GM12878 (cell line): ENCODE results near the gene MSGN1. TPM values are rescaled to one million over a fixed set of nuclear protein-coding genes. Genes with fewer than 3 reads are reported as not detected.

ENCODE experiments used
- BCL11A ChIP-seq: IDR thresholded peaks from 2 replicates; pipeline ENCODE4 v1.6.1; 2011; ENCODE audit warnings: low read depth, low read length
- BCLAF1 ChIP-seq: fragments of 450-650 bp; IDR thresholded peaks from 2 replicates; pipeline ENCODE4 v1.6.1; 2017; ENCODE audit warnings: antibody characterized with exemption, mild to moderate bottlenecking, moderate library complexity
- BHLHE40 ChIP-seq, 2 experiments: fragments of 450-650 bp in 1 of 2; IDR thresholded peaks; 2 replicates each; pipeline ENCODE4 v1.6.1; 2011 to 2017; ENCODE audit warnings: low read depth in 2 of 2, borderline replicate concordance in 1 of 2, improper control_type of control experiment in 1 of 2, low read length in 1 of 2, mild to moderate bottlenecking in 1 of 2
- BMI1 ChIP-seq: fragments of 450-650 bp; IDR thresholded peaks from 2 replicates; pipeline ENCODE4 v1.6.1; 2016; ENCODE audit warnings: mild to moderate bottlenecking, moderate library complexity, borderline replicate concordance
- BRCA1 ChIP-seq: IDR thresholded peaks from 2 replicates; pipeline ENCODE4 v1.6.1; 2011; ENCODE audit warnings: low read depth, low read length, improper control_type of control experiment
- GABPA ChIP-seq: IDR thresholded peaks from 2 replicates; pipeline ENCODE4 v1.6.1; 2014; ENCODE audit warnings: antibody characterized with exemption, low read depth, mild to moderate bottlenecking, inconsistent platforms
- HSF1 ChIP-seq: fragments of 150-350 bp; IDR thresholded peaks from 2 replicates; pipeline ENCODE4 v1.6.1; 2014; ENCODE audit warnings: mild to moderate bottlenecking, low read depth, low read length
- NRF1 ChIP-seq: conservative IDR thresholded peaks from 2 replicates; pipeline ENCODE4 v1.6.1; 2011; ENCODE audit warnings: mild to moderate bottlenecking, low read depth, low read length, improper control_type of control experiment
- RBBP5 ChIP-seq: fragments of 200-600 bp; sonication (generic); conservative IDR thresholded peaks from 2 replicates; pipeline ENCODE4 v1.6.1; 2016
- SMAD1 ChIP-seq: fragments of 450-650 bp; IDR thresholded peaks from 2 replicates; pipeline ENCODE4 v1.6.1; 2018; ENCODE audit warnings: mild to moderate bottlenecking, low read depth; ENCODE audit not compliant: partially characterized antibody
- SREBF2 ChIP-seq: IDR thresholded peaks from 2 replicates; pipeline ENCODE4 v1.6.1; 2012; ENCODE audit warnings: mild to moderate bottlenecking, low read length
- SRF ChIP-seq, 2 experiments: IDR thresholded peaks; 2 replicates each; pipeline ENCODE4 v1.6.1; 2011; ENCODE audit warnings: low read depth in 2 of 2, low read length in 2 of 2, mild to moderate bottlenecking in 1 of 2, moderate library complexity in 1 of 2
- TBL1XR1 ChIP-seq: IDR thresholded peaks from 2 replicates; pipeline ENCODE4 v1.6.1; 2012; ENCODE audit warnings: low read depth, low read length, improper control_type of control experiment
- TCF7 ChIP-seq: IDR thresholded peaks from 2 replicates; pipeline ENCODE4 v1.6.1; 2014; ENCODE audit warnings: antibody characterized with exemption, borderline replicate concordance
- polyA plus RNA-seq, 11 experiments: library from polyadenylated mRNA; depleted of rRNA in 4 of 11; unstranded in 6 of 11; stranded (reverse) in 5 of 11; fragments of >200 nt; fragmentation: Nextera tagmentation in 4 of 11; fragmentation: Illumina TruSeq in 1 of 11; extraction: Ambion mirVana in 4 of 11; extraction: Trizol in 1 of 11; gene quantifications; 1 replicate in 1 of 11; 2 replicates in 10 of 11; pipeline versions ENCODE4 v1.2.1 to v1.2.3, GENCODE V29; 2011 to 2016; ENCODE audit warnings: inconsistent platforms in 2 of 11, missing spikeins in 2 of 11, low read depth in 1 of 11
- total RNA-seq, 4 experiments: library from RNA; depleted of rRNA in 3 of 4; stranded (reverse); fragments of >200 nt in 3 of 4; fragmentation: Illumina TruSeq in 1 of 4; extraction: Trizol in 1 of 4; gene quantifications; 2 replicates each; pipeline versions ENCODE4 v1.2.1 to v1.2.3, GENCODE V29; 2013 to 2021
- TF ChIP-seq, protein P1 (sequence below): fragments of 150-350 bp; IDR thresholded peaks from 2 replicates; pipeline ENCODE4 v1.6.1; 2016; ENCODE audit warnings: low read depth, low read length
- TF ChIP-seq, protein P2 (sequence below): IDR thresholded peaks from 2 replicates; pipeline ENCODE4 v1.6.1; 2012; ENCODE audit warnings: improper control_type of control experiment, low read depth, low read length; ENCODE audit not compliant: insufficient replicate concordance
- TF ChIP-seq, protein P3 (sequence below): fragments of 450-650 bp; IDR thresholded peaks from 2 replicates; pipeline ENCODE4 v1.6.1; 2016; ENCODE audit warnings: mild to moderate bottlenecking

The MSGN1 gene
- total and polyA plus RNA-seq, 10 of the 15 experiments (the other 5 are each of a cell fraction or from before 2014, with no cell fraction given), result 0.27 TPM; not detected in 9

GRCh38 chr2:17804358-17804757, 11.9 kb upstream of the MSGN1 start (continued):
- TF ChIP-seq BCLAF1, result no peak
- TF ChIP-seq RBBP5, result no peak
- TF ChIP-seq SREBF2, result no peak
- TF ChIP-seq, protein P1, sequence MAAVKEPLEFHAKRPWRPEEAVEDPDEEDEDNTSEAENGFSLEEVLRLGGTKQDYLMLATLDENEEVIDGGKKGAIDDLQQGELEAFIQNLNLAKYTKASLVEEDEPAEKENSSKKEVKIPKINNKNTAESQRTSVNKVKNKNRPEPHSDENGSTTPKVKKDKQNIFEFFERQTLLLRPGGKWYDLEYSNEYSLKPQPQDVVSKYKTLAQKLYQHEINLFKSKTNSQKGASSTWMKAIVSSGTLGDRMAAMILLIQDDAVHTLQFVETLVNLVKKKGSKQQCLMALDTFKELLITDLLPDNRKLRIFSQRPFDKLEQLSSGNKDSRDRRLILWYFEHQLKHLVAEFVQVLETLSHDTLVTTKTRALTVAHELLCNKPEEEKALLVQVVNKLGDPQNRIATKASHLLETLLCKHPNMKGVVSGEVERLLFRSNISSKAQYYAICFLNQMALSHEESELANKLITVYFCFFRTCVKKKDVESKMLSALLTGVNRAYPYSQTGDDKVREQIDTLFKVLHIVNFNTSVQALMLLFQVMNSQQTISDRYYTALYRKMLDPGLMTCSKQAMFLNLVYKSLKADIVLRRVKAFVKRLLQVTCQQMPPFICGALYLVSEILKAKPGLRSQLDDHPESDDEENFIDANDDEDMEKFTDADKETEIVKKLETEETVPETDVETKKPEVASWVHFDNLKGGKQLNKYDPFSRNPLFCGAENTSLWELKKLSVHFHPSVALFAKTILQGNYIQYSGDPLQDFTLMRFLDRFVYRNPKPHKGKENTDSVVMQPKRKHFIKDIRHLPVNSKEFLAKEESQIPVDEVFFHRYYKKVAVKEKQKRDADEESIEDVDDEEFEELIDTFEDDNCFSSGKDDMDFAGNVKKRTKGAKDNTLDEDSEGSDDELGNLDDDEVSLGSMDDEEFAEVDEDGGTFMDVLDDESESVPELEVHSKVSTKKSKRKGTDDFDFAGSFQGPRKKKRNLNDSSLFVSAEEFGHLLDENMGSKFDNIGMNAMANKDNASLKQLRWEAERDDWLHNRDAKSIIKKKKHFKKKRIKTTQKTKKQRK, result no peak
- TF ChIP-seq, protein P2, sequence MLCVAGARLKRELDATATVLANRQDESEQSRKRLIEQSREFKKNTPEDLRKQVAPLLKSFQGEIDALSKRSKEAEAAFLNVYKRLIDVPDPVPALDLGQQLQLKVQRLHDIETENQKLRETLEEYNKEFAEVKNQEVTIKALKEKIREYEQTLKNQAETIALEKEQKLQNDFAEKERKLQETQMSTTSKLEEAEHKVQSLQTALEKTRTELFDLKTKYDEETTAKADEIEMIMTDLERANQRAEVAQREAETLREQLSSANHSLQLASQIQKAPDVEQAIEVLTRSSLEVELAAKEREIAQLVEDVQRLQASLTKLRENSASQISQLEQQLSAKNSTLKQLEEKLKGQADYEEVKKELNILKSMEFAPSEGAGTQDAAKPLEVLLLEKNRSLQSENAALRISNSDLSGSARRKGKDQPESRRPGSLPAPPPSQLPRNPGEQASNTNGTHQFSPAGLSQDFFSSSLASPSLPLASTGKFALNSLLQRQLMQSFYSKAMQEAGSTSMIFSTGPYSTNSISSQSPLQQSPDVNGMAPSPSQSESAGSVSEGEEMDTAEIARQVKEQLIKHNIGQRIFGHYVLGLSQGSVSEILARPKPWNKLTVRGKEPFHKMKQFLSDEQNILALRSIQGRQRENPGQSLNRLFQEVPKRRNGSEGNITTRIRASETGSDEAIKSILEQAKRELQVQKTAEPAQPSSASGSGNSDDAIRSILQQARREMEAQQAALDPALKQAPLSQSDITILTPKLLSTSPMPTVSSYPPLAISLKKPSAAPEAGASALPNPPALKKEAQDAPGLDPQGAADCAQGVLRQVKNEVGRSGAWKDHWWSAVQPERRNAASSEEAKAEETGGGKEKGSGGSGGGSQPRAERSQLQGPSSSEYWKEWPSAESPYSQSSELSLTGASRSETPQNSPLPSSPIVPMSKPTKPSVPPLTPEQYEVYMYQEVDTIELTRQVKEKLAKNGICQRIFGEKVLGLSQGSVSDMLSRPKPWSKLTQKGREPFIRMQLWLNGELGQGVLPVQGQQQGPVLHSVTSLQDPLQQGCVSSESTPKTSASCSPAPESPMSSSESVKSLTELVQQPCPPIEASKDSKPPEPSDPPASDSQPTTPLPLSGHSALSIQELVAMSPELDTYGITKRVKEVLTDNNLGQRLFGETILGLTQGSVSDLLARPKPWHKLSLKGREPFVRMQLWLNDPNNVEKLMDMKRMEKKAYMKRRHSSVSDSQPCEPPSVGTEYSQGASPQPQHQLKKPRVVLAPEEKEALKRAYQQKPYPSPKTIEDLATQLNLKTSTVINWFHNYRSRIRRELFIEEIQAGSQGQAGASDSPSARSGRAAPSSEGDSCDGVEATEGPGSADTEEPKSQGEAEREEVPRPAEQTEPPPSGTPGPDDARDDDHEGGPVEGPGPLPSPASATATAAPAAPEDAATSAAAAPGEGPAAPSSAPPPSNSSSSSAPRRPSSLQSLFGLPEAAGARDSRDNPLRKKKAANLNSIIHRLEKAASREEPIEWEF, result no peak
- TF ChIP-seq HSF1, result no peak
- TF ChIP-seq BHLHE40 (IDR thresholded peaks at IDR 0.05; ENCODE audit: borderline replicate concordance in 1 of 2, low read depth in 2 of 2, low read length in 1 of 2), result no peak
- TF ChIP-seq BRCA1, result no peak
- TF ChIP-seq GABPA, result no peak
- TF ChIP-seq BCL11A, result 0 out of 2 replicates have a peak, but pooled peaks have one; percentile 35
- no peak for TF ChIP-seq TBL1XR1
- no peak for TF ChIP-seq SMAD1
- TF ChIP-seq SRF (IDR thresholded peaks at IDR 0.05; ENCODE audit: low read depth in 2 of 2, low read length in 2 of 2), result no peak
- TF ChIP-seq BMI1, result peak; percentile 61; the same call in 1 of the 2 replicates
- TF ChIP-seq, protein P3, sequence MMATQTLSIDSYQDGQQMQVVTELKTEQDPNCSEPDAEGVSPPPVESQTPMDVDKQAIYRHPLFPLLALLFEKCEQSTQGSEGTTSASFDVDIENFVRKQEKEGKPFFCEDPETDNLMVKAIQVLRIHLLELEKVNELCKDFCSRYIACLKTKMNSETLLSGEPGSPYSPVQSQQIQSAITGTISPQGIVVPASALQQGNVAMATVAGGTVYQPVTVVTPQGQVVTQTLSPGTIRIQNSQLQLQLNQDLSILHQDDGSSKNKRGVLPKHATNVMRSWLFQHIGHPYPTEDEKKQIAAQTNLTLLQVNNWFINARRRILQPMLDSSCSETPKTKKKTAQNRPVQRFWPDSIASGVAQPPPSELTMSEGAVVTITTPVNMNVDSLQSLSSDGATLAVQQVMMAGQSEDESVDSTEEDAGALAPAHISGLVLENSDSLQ, result no peak
- TF ChIP-seq NRF1, result no peak
- TF ChIP-seq TCF7, result no peak
